HG03139 (cell line): Measurements from ENCODE around the gene ECE1.
"Not testable (repeated sequence)": the region's sequence is repeated elsewhere in the genome, so short reads cannot be mapped to it uniquely, and the experiment has no call there.

ENCODE experiments used
- ATAC-seq: cut with Tn5 transposase; IDR thresholded peaks from one replicate; pipeline ENCODE4 v1.9.1; 2021; ENCODE audit not compliant: unreplicated experiment

ECE1 gene

GRCh38 chr1:21292984-21293536, 2.8 kb upstream of the ECE1 start:
- ATAC-seq = peak; percentile 27

- ATAC-seq = no peak
These were observed 2.3 kb upstream of the ECE1 start for GRCh38 chr1:21292503-21292983.

GRCh38 chr1:21291964-21292363, 1.7 kb upstream of the ECE1 start:
- no peak for ATAC-seq

- no peak for ATAC-seq
These were observed 921 bp upstream of the ECE1 start for GRCh38 chr1:21291184-21291583.

GRCh38 chr1:21290546-21290944, 282 bp upstream of the ECE1 start:
- no peak for ATAC-seq

- ATAC-seq = no peak
These were observed 1.1 kb downstream of the ECE1 start for GRCh38 chr1:21289127-21289526.

- no peak for ATAC-seq
These were observed 2.3 kb downstream of the ECE1 start for GRCh38 chr1:21287905-21288514.

GRCh38 chr1:21285386-21285785, 4.9 kb downstream of the ECE1 start:
- ATAC-seq = not testable (repeated sequence)

GRCh38 chr1:21285055-21285372, 5.2 kb downstream of the ECE1 start:
- no peak for ATAC-seq

GRCh38 chr1:21284206-21285054, 5.8 kb downstream of the ECE1 start:
- ATAC-seq = no peak

- ATAC-seq = no peak
These were observed 6.7 kb downstream of the ECE1 start for GRCh38 chr1:21283524-21283923.

GRCh38 chr1:21282020-21282419, 8.2 kb downstream of the ECE1 start:
- not testable (repeated sequence) for ATAC-seq

- ATAC-seq = no peak
These were observed 9.8 kb downstream of the ECE1 start for GRCh38 chr1:21280482-21280881.

GRCh38 chr1:21280011-21280471, 10.2 kb downstream of the ECE1 start:
- no peak for ATAC-seq

GRCh38 chr1:21278860-21279845, 11.1 kb downstream of the ECE1 start:
- no peak for ATAC-seq

- no peak for ATAC-seq
These were observed 11.9 kb downstream of the ECE1 start for GRCh38 chr1:21278208-21278859.

GRCh38 chr1:21277180-21277579, 13.1 kb downstream of the ECE1 start:
- no peak for ATAC-seq

GRCh38 chr1:21272540-21272939, 17.7 kb downstream of the ECE1 start:
- no peak for ATAC-seq

GRCh38 chr1:21271550-21271949, 18.7 kb downstream of the ECE1 start:
- ATAC-seq = no peak

- ATAC-seq = no peak
These were observed 20.1 kb downstream of the ECE1 start for GRCh38 chr1:21270086-21270689.
